OCI-LY3 (cell line): ENCODE results near the gene CHRM5.

Experiments
- H2AFZ ChIP-seq: fragments of 200-600, 300-600 bp; shearing (Covaris generic); 2 replicates; pipeline ENCODE4 v1.6.0; 2014; ENCODE audit warnings: antibody characterized with exemption, low read depth, low read length
- H3K27ac ChIP-seq: fragments of 200-600, 300-600 bp; sonication (generic); 2 replicates; pipeline ENCODE4 v1.5.1; 2014; ENCODE audit warnings: mild to moderate bottlenecking, low read length, moderate library complexity, mixed read lengths
- H3K27me3 ChIP-seq: fragments of 200-600, 300-600 bp; sonication (generic); 2 replicates; pipeline ENCODE4 v1.6.1; 2014; ENCODE audit warnings: low read depth, low read length, mixed read lengths
- H3K36me3 ChIP-seq: fragments of 200-600, 300-600 bp; sonication (generic); replicated peaks from 2 replicates; pipeline ENCODE3; 2014; ENCODE audit warnings: low read depth, low read length, mixed read lengths
- H3K4me1 ChIP-seq: fragments of 300-600, 200-600 bp; sonication (generic); 2 replicates; pipeline ENCODE4 v1.6.1; 2014; ENCODE audit warnings: low read length, mixed read lengths
- H3K4me2 ChIP-seq: fragments of 200-600, 300-600 bp; sonication (generic); 2 replicates; pipeline ENCODE4 v1.6.1; 2014; ENCODE audit warnings: low read length, mixed read lengths
- H3K4me3 ChIP-seq: fragments of 300-600, 200-600 bp; sonication (generic); 2 replicates; pipeline ENCODE4 v1.5.1; 2014; ENCODE audit warnings: antibody characterized with exemption, mild to moderate bottlenecking, low read length, moderate library complexity
- H3K79me2 ChIP-seq: fragments of 300-600, 200-600 bp; shearing (Covaris generic); 2 replicates; pipeline ENCODE4 v1.6.1; 2014; ENCODE audit warnings: mild to moderate bottlenecking, low read length, mixed read lengths
- H3K9ac ChIP-seq: fragments of 300-600, 200-600 bp; shearing (Covaris generic); 2 replicates; pipeline ENCODE4 v1.6.0; 2014; ENCODE audit warnings: mild to moderate bottlenecking, low read length, moderate library complexity
- H3K9me3 ChIP-seq: fragments of 200-600, 300-600 bp; shearing (Covaris generic); 2 replicates; pipeline ENCODE4 v1.6.1; 2014; ENCODE audit warnings: low read length, mixed read lengths; ENCODE audit not compliant: insufficient read depth
- H4K20me1 ChIP-seq: fragments of 200-600, 300-600 bp; sonication (generic); 2 replicates; pipeline ENCODE4 v1.6.1; 2016; ENCODE audit warnings: low read length, mixed read lengths; ENCODE audit not compliant: insufficient read depth
- EZH2phosphoT487 ChIP-seq: fragments of 200-600 bp; shearing (Covaris generic); IDR thresholded peaks from 2 replicates; pipeline ENCODE4 v1.6.1; 2018; ENCODE audit warnings: antibody characterized with exemption, mixed run types, low read depth
- TF ChIP-seq, protein P1 (sequence below): fragments of 200-600, 300-600 bp; sonication (generic); IDR thresholded peaks from 2 replicates; pipeline ENCODE4 v1.5.1; 2014; ENCODE audit warnings: antibody characterized with exemption, low read length, low read depth

The CHRM5 gene

GRCh38 chr15:34011481-34011880 lies 43.2 kb downstream of the CHRM5 start:
- H2AFZ ChIP-seq: no peak overlapping the region
- no peaks in the 10 kb centered on the region for H3K4me1 ChIP-seq
- H3K4me2 ChIP-seq: no peak overlapping the region
- H4K20me1 ChIP-seq: no peaks in the 10 kb centered on the region
- no peaks in the 10 kb centered on the region; the same call in 1 of the 2 replicates for H3K79me2 ChIP-seq
- no peak overlapping the region for H3K27ac ChIP-seq
- TF ChIP-seq, protein P1, sequence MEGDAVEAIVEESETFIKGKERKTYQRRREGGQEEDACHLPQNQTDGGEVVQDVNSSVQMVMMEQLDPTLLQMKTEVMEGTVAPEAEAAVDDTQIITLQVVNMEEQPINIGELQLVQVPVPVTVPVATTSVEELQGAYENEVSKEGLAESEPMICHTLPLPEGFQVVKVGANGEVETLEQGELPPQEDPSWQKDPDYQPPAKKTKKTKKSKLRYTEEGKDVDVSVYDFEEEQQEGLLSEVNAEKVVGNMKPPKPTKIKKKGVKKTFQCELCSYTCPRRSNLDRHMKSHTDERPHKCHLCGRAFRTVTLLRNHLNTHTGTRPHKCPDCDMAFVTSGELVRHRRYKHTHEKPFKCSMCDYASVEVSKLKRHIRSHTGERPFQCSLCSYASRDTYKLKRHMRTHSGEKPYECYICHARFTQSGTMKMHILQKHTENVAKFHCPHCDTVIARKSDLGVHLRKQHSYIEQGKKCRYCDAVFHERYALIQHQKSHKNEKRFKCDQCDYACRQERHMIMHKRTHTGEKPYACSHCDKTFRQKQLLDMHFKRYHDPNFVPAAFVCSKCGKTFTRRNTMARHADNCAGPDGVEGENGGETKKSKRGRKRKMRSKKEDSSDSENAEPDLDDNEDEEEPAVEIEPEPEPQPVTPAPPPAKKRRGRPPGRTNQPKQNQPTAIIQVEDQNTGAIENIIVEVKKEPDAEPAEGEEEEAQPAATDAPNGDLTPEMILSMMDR: no peak
- no peak for TF ChIP-seq EZH2phosphoT487
- H3K4me3 ChIP-seq: no peak overlapping the region
- no peaks in the 10 kb centered on the region for H3K27me3 ChIP-seq
- no peaks in the 10 kb centered on the region for H3K9me3 ChIP-seq
- no peaks in the 10 kb centered on the region for H3K36me3 ChIP-seq
- H3K9ac ChIP-seq: no peak overlapping the region

GRCh38 chr15:34012461-34013028 lies 44.2 kb downstream of the CHRM5 start:
- no peak for TF ChIP-seq EZH2phosphoT487
- TF ChIP-seq, protein P1: no peak

DNA sequence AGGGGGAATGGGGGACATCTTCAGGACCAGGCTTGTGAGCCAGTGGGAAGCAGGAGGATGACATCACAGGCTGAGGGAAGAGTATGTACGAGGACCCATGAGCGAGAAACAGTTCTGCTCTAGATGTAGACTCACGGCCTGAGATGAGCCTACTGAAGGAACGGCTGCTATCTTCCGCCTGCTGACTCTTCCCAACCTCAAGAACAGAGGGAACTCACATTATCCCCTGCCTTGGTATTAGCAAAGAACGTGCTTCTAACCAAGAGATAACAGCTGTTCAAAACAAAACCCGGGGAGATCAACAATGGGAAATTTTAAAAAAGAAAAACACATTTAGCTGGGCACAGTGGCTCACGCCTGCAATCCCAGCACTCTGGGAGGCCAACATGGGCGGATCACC lies 45.4 kb downstream of the CHRM5 start:
- H4K20me1 ChIP-seq: no peaks in the 10 kb centered on the region
- H3K27ac ChIP-seq: no peak overlapping the region
- no peaks in the 10 kb centered on the region for H3K9me3 ChIP-seq
- no peaks in the 10 kb centered on the region for H3K27me3 ChIP-seq
- no peak overlapping the region for H2AFZ ChIP-seq
- H3K36me3 ChIP-seq: no peaks in the 10 kb centered on the region
- H3K4me2 ChIP-seq: no peak overlapping the region
- H3K79me2 ChIP-seq: no peaks in the 10 kb centered on the region; the same call in 1 of the 2 replicates
- no peak overlapping the region for H3K9ac ChIP-seq
- TF ChIP-seq, protein P1: no peak
- no peak for TF ChIP-seq EZH2phosphoT487
- H3K4me1 ChIP-seq: no peaks in the 10 kb centered on the region
- H3K4me3 ChIP-seq: no peak overlapping the region

More at GRCh38 chr15:34012461-34013028, 44.2 kb downstream of the CHRM5 start:
- no peaks in the 10 kb centered on the region; the same call in 1 of the 2 replicates for H3K79me2 ChIP-seq
- H3K4me2 ChIP-seq: no peak overlapping the region
- no peak overlapping the region for H3K27ac ChIP-seq
- H3K27me3 ChIP-seq: no peaks in the 10 kb centered on the region
- no peaks in the 10 kb centered on the region for H3K36me3 ChIP-seq
- H4K20me1 ChIP-seq: no peaks in the 10 kb centered on the region
- no peak overlapping the region for H2AFZ ChIP-seq
- no peak overlapping the region for H3K4me3 ChIP-seq
- H3K9me3 ChIP-seq: no peaks in the 10 kb centered on the region
- no peak overlapping the region for H3K9ac ChIP-seq
- no peaks in the 10 kb centered on the region for H3K4me1 ChIP-seq

DNA sequence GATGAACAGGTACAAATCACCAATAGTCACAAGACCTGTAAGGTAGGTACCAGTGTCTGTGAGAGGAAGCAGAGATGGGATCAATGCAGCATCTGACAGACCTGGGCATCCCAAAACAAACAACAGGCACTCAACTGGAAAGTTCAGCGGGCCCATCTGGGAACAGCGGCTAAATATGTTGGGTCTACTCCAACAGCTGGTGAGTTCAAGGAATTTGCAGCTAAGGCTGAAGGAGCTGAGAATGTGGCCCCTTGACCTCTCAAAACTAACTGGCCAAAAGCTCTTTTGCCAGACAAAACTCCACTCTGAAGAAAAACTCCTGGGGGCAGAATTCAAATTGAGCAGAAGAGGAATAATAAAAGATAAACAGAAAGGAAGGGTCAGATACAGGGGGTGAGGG lies 46.3 kb downstream of the CHRM5 start:
- Histone ChIP-seq H4K20me1 (no peaks in the 10 kb centered on the region), H3K4me3 (no peak overlapping the region), H3K9me3 (no peaks in the 10 kb centered on the region), H3K79me2 (no peaks in the 10 kb centered on the region; the same call in 1 of the 2 replicates), H2AFZ (no peak overlapping the region), H3K27me3 (no peaks in the 10 kb centered on the region), H3K4me2 (no peak overlapping the region), H3K9ac (no peak overlapping the region), H3K4me1 (no peaks in the 10 kb centered on the region), H3K27ac (no peak overlapping the region), H3K36me3 (no peaks in the 10 kb centered on the region)
- no peak for TF ChIP-seq EZH2phosphoT487
- TF ChIP-seq, protein P1: no peak
